NOMO-1 (cell line): ENCODE data around the gene NR2F1.

ENCODE experiments used
- DNase-seq, 2 experiments: peaks; one replicate each; lab custom pipeline; 2025; ENCODE audit not compliant: unreplicated experiment in 2 of 2; lab: John Stamatoyannopoulos, UW

The NR2F1 gene

GRCh38 chr5:93603793-93604643 is 21.0 kb downstream of the NR2F1 start:
- DNase-seq: no peak

GRCh38 chr5:93604644-93605515 is 21.9 kb downstream of the NR2F1 start:
- DNase-seq: no peak

GRCh38 chr5:93606382-93606752 is 23.3 kb downstream of the NR2F1 start:
- no peak for DNase-seq

GRCh38 chr5:93607367-93608258 is 24.6 kb downstream of the NR2F1 start:
- peak in 1 of 2 experiments; percentile 38 for DNase-seq

GRCh38 chr5:93608855-93609254 is 25.8 kb downstream of the NR2F1 start:
- no peak for DNase-seq

GRCh38 chr5:93609762-93610161 is 26.7 kb downstream of the NR2F1 start:
- no peak for DNase-seq

GRCh38 chr5:93610581-93611272 is 27.7 kb downstream of the NR2F1 start:
- DNase-seq: no peak

- no peak for DNase-seq
These were observed 28.4 kb downstream of the NR2F1 start for GRCh38 chr5:93611273-93611975.

GRCh38 chr5:93611976-93612854 is 29.2 kb downstream of the NR2F1 start:
- DNase-seq: peak in 1 of 2 experiments; percentile 23

- DNase-seq: no peak
These were observed 29.8 kb downstream of the NR2F1 start for GRCh38 chr5:93612855-93613243.

- no peak for DNase-seq
These were observed 33.6 kb downstream of the NR2F1 start for GRCh38 chr5:93616538-93617174.

GRCh38 chr5:93620487-93621326 is 37.7 kb downstream of the NR2F1 start:
- DNase-seq: peak; percentile 68 to 79

GRCh38 chr5:93621327-93621798 is 38.3 kb downstream of the NR2F1 start:
- no peak for DNase-seq

GRCh38 chr5:93622240-93622885 is 39.3 kb downstream of the NR2F1 start:
- peak in 1 of 2 experiments; percentile 36 for DNase-seq

- DNase-seq: no peak
These were observed 40.1 kb downstream of the NR2F1 start for GRCh38 chr5:93623153-93623552.

- DNase-seq: no peak
These were observed 43.8 kb downstream of the NR2F1 start for GRCh38 chr5:93626801-93627200.

GRCh38 chr5:93632327-93632726 is 49.3 kb downstream of the NR2F1 start:
- DNase-seq: no peak
